ENCODE data around the gene UPB1.

- TF ChIP-seq TCF12 (IDR thresholded peaks at IDR 0.05; ENCODE audit: low read depth), result no peak
- no peak for TF ChIP-seq RAD21 (IDR thresholded peaks at IDR 0.05; ENCODE audit: low read depth)
- no peak for TF ChIP-seq TAF1 (IDR thresholded peaks at IDR 0.05; ENCODE audit: low read depth)
- TF ChIP-seq YY1 (IDR thresholded peaks at IDR 0.05; ENCODE audit: low read depth), result no peak
- TF ChIP-seq, protein P1, sequence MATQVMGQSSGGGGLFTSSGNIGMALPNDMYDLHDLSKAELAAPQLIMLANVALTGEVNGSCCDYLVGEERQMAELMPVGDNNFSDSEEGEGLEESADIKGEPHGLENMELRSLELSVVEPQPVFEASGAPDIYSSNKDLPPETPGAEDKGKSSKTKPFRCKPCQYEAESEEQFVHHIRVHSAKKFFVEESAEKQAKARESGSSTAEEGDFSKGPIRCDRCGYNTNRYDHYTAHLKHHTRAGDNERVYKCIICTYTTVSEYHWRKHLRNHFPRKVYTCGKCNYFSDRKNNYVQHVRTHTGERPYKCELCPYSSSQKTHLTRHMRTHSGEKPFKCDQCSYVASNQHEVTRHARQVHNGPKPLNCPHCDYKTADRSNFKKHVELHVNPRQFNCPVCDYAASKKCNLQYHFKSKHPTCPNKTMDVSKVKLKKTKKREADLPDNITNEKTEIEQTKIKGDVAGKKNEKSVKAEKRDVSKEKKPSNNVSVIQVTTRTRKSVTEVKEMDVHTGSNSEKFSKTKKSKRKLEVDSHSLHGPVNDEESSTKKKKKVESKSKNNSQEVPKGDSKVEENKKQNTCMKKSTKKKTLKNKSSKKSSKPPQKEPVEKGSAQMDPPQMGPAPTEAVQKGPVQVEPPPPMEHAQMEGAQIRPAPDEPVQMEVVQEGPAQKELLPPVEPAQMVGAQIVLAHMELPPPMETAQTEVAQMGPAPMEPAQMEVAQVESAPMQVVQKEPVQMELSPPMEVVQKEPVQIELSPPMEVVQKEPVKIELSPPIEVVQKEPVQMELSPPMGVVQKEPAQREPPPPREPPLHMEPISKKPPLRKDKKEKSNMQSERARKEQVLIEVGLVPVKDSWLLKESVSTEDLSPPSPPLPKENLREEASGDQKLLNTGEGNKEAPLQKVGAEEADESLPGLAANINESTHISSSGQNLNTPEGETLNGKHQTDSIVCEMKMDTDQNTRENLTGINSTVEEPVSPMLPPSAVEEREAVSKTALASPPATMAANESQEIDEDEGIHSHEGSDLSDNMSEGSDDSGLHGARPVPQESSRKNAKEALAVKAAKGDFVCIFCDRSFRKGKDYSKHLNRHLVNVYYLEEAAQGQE (IDR thresholded peaks at IDR 0.05; ENCODE audit: low read depth), result no peak
Observed at GRCh38 chr22:24481641-24482040, 13.5 kb upstream of the UPB1 start.

All from Ishikawa (cell line).